Hepatocyte (in vitro differentiated cells): ENCODE data around the gene ADH1B. TPM values are rescaled to one million over a fixed set of nuclear protein-coding genes. Genes with fewer than 3 reads are reported as not detected.

Experiments used
- DNase-seq: peaks from one replicate; pipeline ENCODE4 v3.0.0-alpha.2; 2016; ENCODE audit warnings: low spot score
- H2AFZ ChIP-seq: fragments of 200-600 bp; sonication (generic); 2 replicates; pipeline ENCODE4 v1.6.0; 2016; ENCODE audit warnings: antibody characterized with exemption, mild to moderate bottlenecking
- H3K27ac ChIP-seq: fragments of 200-600 bp; sonication (generic); 2 replicates; pipeline ENCODE4 v1.5.1; 2016; ENCODE audit warnings: mild to moderate bottlenecking
- H3K27me3 ChIP-seq: fragments of 200-600 bp; sonication (generic); 2 replicates; pipeline ENCODE4 v1.6.1; 2016
- H3K36me3 ChIP-seq: fragments of 200-600 bp; sonication (generic); replicated peaks from 2 replicates; pipeline ENCODE4 v1.5.1; 2016; ENCODE audit warnings: low read depth; ENCODE audit not compliant: insufficient read depth
- H3K4me1 ChIP-seq: fragments of 200-600 bp; sonication (generic); 2 replicates; pipeline ENCODE4 v1.5.1; 2016; ENCODE audit warnings: mild to moderate bottlenecking, moderate library complexity; ENCODE audit not compliant: insufficient read depth
- H3K4me2 ChIP-seq: fragments of 200-600 bp; sonication (generic); 2 replicates; pipeline ENCODE4 v1.6.0; 2016
- H3K4me3 ChIP-seq: fragments of 200-600 bp; sonication (generic); 2 replicates; pipeline ENCODE4 v1.5.1; 2016; ENCODE audit warnings: mild to moderate bottlenecking
- H3K79me2 ChIP-seq: fragments of 200-600 bp; sonication (generic); 2 replicates; pipeline ENCODE4 v1.6.0; 2017; ENCODE audit warnings: mild to moderate bottlenecking
- H3K9me2 ChIP-seq: fragments of 200-600 bp; sonication (generic); replicated peaks from 2 replicates; pipeline ENCODE4 v1.6.0; 2017; ENCODE audit warnings: mild to moderate bottlenecking; ENCODE audit not compliant: insufficient read depth
- H3K9me3 ChIP-seq: fragments of 200-600 bp; sonication (generic); 2 replicates; pipeline ENCODE4 v1.5.1; 2016; ENCODE audit warnings: low read depth, mild to moderate bottlenecking
- H4K20me1 ChIP-seq: fragments of 200-600 bp; sonication (generic); 2 replicates; pipeline ENCODE4 v1.6.0; 2016; ENCODE audit warnings: mild to moderate bottlenecking; ENCODE audit not compliant: insufficient read depth, poor library complexity, severe bottlenecking
- EZH2 ChIP-seq: fragments of 200-600 bp; sonication (generic); IDR thresholded peaks from 2 replicates; pipeline ENCODE4 v1.6.1; 2016; ENCODE audit warnings: antibody characterized with exemption, mild to moderate bottlenecking, borderline replicate concordance
- EZH2phosphoT487 ChIP-seq: fragments of 200-600 bp; sonication (generic); IDR thresholded peaks from one replicate; pipeline ENCODE4 v1.6.1; 2018; ENCODE audit warnings: antibody characterized with exemption, mild to moderate bottlenecking, low read depth, moderate library complexity; ENCODE audit not compliant: unreplicated experiment, severe bottlenecking
- WGBS: methylation state at CpG from one replicate; pipeline ENCODE4 v1.1.6; 2016; ENCODE audit warnings: low lambda C conversion rate; ENCODE audit errors: missing lambda C conversion rate; 5-methylcytosine and 5-hydroxymethylcytosine counted together
- polyA plus RNA-seq: library from polyadenylated mRNA; unstranded; fragments of >200 nt; fragmentation: Nextera tagmentation; extraction: Ambion mirVana; gene quantifications from 2 replicates; pipeline ENCODE4 v1.2.1, GENCODE V29; 2016
- total RNA-seq: library from RNA; depleted of rRNA; stranded (reverse); fragments of >200 nt; gene quantifications from 2 replicates; pipeline ENCODE4 v1.2.3, GENCODE V29; 2014
- TF ChIP-seq, protein P1 (sequence below): fragments of 200-600 bp; sonication (generic); IDR thresholded peaks from 2 replicates; pipeline ENCODE4 v1.5.1; 2016; ENCODE audit warnings: antibody characterized with exemption, mild to moderate bottlenecking; ENCODE audit not compliant: poor library complexity

ADH1B gene
- total and polyA plus RNA-seq, 2 experiments from 2014 or later: 4.4 to 8.2 TPM

DNA sequence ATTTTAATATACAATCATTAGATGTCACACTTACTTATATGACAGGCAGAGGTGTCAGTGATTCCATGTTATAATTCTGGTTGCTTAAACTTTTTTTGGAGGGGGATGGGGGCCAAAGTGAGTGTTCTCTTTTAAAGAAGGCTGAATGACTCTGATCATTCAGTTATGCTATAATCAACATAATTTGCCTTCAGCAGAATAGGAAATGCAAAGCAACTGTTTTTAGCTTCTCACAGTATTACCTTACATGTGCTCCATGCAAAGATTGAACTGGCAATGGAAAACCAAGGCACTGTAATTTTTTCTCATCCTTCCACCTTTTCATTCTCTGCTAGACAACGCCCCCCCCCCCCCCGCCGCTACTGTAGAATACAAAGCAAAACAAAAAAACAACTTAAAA, 18.0 kb upstream of the ADH1B start:
- no peaks in the 10 kb centered on the region for H3K9me3 ChIP-seq
- no peak for TF ChIP-seq EZH2phosphoT487
- TF ChIP-seq, protein P1, sequence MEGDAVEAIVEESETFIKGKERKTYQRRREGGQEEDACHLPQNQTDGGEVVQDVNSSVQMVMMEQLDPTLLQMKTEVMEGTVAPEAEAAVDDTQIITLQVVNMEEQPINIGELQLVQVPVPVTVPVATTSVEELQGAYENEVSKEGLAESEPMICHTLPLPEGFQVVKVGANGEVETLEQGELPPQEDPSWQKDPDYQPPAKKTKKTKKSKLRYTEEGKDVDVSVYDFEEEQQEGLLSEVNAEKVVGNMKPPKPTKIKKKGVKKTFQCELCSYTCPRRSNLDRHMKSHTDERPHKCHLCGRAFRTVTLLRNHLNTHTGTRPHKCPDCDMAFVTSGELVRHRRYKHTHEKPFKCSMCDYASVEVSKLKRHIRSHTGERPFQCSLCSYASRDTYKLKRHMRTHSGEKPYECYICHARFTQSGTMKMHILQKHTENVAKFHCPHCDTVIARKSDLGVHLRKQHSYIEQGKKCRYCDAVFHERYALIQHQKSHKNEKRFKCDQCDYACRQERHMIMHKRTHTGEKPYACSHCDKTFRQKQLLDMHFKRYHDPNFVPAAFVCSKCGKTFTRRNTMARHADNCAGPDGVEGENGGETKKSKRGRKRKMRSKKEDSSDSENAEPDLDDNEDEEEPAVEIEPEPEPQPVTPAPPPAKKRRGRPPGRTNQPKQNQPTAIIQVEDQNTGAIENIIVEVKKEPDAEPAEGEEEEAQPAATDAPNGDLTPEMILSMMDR: no peak
- no peak for TF ChIP-seq EZH2
- no peak overlapping the region for H3K27ac ChIP-seq
- no peaks in the 10 kb centered on the region for H3K79me2 ChIP-seq
- no peak for DNase-seq
- no peaks in the 10 kb centered on the region for H4K20me1 ChIP-seq
- H3K27me3 ChIP-seq: no peaks in the 10 kb centered on the region
- no peaks in the 10 kb centered on the region for H3K4me1 ChIP-seq
- no peak overlapping the region for H2AFZ ChIP-seq
- no peaks in the 10 kb centered on the region for H3K36me3 ChIP-seq
- H3K4me2 ChIP-seq: no peak overlapping the region
- 96% methylated on average over 3 of the region's 3 CpGs for WGBS
- no peaks in the 10 kb centered on the region for H3K9me2 ChIP-seq
- no peak overlapping the region for H3K4me3 ChIP-seq

DNA sequence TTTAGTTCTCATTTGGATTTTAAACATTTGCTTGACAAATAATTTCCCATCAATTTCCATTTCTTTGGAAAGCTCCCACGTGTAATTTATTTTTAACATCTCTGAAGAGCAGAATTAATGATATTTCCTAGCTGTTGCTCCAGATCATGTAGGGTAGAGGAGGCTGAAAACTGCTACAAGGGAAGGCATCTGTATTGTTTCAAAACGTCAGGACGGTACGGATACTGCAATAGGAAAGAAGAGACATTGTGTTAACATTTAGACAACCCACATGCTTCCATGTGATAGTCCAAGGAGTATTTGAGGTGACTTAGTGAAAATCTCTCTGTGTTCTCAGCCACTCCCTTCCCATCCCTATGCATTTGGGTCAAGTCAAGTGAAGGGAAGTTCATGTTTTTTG, 15.4 kb upstream of the ADH1B start:
- Histone ChIP-seq H3K27me3 (no peaks in the 10 kb centered on the region), H3K9me3 (no peaks in the 10 kb centered on the region), H4K20me1 (no peaks in the 10 kb centered on the region), H3K4me3 (no peak overlapping the region), H3K79me2 (no peaks in the 10 kb centered on the region), H3K4me2 (no peak overlapping the region), H3K27ac (no peak overlapping the region), H3K4me1 (no peaks in the 10 kb centered on the region), H3K36me3 (no peaks in the 10 kb centered on the region), H2AFZ (no peak overlapping the region), H3K9me2 (no peaks in the 10 kb centered on the region)
- 74% methylated on average over 4 of the region's 4 CpGs for WGBS
- no peak for DNase-seq
- TF ChIP-seq EZH2phosphoT487 (no peak), EZH2 (no peak)
- TF ChIP-seq, protein P1: no peak

DNA sequence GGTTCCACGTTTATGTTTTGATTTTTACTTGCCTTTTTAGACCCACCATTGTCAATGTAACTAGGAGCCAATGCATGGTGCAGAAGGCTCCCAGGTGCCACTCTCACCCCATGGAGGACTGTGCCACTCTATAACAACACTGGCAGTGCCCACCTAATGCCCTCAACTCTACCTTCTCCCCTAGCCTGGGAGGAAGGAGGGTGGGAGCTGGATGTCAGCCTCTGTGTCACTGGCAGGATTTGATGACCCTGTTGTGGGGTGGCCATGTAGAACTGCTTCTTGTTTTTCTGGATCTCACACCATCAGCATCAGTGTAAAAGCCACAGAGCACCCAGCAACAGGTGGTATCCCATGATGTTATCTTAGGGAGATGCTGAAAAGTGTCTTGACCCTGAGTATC, 13.7 kb upstream of the ADH1B start:
- H3K4me2 ChIP-seq: no peak overlapping the region
- no peak overlapping the region for H3K4me3 ChIP-seq
- H3K36me3 ChIP-seq: no peaks in the 10 kb centered on the region
- 68% methylated on average over 1 of the region's 1 CpG for WGBS
- no peak for TF ChIP-seq EZH2phosphoT487
- TF ChIP-seq EZH2: no peak
- TF ChIP-seq, protein P1: no peak
- H2AFZ ChIP-seq: no peak overlapping the region
- no peaks in the 10 kb centered on the region for H3K9me3 ChIP-seq
- H3K9me2 ChIP-seq: no peaks in the 10 kb centered on the region
- DNase-seq: no peak
- no peaks in the 10 kb centered on the region for H3K27me3 ChIP-seq
- H3K79me2 ChIP-seq: no peaks in the 10 kb centered on the region
- H4K20me1 ChIP-seq: no peaks in the 10 kb centered on the region
- no peaks in the 10 kb centered on the region for H3K4me1 ChIP-seq
- H3K27ac ChIP-seq: no peak overlapping the region

DNA sequence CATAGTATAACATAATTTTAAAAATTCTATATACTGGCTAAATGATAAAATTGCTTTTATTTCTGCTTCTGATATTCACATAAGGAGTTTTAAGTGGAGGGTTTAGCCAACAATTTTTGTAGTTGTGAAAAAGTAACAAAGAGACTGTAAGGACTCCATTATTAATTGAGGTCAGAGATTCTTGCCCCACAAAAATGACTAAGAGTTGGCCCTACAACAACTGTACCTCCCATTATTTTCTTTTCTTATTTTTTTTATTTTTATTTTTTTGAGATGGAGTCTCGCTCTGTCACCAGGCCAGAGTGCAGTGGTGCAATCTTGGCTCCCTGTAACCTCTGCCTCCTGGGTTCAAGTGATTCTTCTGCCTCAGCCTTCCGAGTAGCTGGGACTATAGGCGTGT, 9.4 kb upstream of the ADH1B start:
- 98% methylated on average over 3 of the region's 3 CpGs for WGBS
- no peak for TF ChIP-seq EZH2phosphoT487
- no peak overlapping the region for H3K27ac ChIP-seq

More for the DNA sequence above, 9.4 kb upstream of the ADH1B start:
- no peaks in the 10 kb centered on the region for H3K36me3 ChIP-seq
- no peaks in the 10 kb centered on the region for H4K20me1 ChIP-seq
- no peaks in the 10 kb centered on the region for H3K79me2 ChIP-seq
- no peaks in the 10 kb centered on the region for H3K4me1 ChIP-seq
- no peak for DNase-seq
- H2AFZ ChIP-seq: no peak overlapping the region
- H3K4me3 ChIP-seq: no peak overlapping the region
- H3K4me2 ChIP-seq: no peak overlapping the region
- no peaks in the 10 kb centered on the region for H3K27me3 ChIP-seq
- no peaks in the 10 kb centered on the region for H3K9me3 ChIP-seq
- no peaks in the 10 kb centered on the region for H3K9me2 ChIP-seq
